ENCODE data around the gene FGD5.
"Not testable (repeated sequence)": the region's sequence is repeated elsewhere in the genome, so short reads cannot be mapped to it uniquely, and the experiment has no call there.

Gene FGD5

GRCh38 chr3:14806641-14807263 is 12.0 kb upstream of the FGD5 start:
- DNase-seq: no peak

DNA sequence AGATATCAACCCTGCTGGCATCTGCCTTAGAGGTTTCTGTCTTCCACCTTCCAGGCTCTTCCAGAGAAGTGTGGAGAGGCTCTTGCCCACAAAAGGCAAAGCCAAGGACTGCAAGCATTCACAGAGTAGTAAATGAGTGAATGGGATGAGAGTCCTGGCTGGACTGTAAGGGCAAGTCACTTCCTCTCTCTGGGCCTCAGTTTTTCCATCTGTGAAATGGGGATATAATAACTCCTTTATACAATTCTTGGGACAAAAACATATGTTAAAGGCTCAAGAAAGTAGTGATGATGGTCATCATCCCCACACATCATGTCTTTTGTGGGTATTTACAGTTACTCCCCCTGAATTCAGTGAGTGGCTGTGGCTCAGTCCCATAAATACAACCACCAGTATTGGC is 10.7 kb upstream of the FGD5 start:
- DNase-seq: no peak

- no peak for DNase-seq
These were observed 10.1 kb upstream of the FGD5 start for GRCh38 chr3:14808502-14809266.

- DNase-seq: not testable (repeated sequence)
These were observed 9.2 kb upstream of the FGD5 start for GRCh38 chr3:14809611-14810010.

DNA sequence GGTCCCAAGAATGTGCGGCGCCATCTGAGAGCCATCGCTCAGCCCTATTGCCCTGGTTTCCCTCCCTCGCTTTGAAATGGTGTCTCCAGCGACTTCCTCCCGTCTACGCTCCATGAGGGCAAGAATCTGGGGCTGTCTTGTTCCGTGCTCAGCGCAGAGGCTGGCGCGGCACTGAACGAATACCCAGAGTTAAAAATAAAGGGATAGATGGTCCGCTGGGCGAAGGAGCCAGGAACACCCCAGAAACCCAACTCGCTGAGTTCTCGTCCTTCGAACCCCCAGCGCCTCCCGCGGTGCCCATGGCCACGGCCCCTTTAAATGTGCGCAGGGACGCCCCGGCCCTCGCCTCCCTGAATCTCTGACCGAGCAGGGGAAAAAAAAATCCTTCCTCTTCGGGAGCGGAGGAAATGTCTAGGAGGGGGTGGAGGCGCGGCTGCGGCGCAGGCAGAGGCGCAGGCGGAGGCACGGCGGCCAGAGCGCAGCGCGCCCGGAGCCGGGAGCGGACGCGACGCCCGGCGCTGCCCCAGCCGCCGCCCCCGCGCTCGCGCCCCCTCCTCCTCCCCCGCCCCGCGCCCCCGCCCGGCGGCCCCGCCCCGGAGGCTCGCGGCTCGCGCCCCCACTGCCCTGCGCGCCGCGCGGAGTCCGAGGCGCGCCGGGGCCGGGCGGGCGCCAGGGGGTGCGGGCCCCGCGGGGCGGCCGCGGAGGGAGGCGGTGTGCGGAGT is 8.5 kb upstream of the FGD5 start:
- DNase-seq: no peak

DNA sequence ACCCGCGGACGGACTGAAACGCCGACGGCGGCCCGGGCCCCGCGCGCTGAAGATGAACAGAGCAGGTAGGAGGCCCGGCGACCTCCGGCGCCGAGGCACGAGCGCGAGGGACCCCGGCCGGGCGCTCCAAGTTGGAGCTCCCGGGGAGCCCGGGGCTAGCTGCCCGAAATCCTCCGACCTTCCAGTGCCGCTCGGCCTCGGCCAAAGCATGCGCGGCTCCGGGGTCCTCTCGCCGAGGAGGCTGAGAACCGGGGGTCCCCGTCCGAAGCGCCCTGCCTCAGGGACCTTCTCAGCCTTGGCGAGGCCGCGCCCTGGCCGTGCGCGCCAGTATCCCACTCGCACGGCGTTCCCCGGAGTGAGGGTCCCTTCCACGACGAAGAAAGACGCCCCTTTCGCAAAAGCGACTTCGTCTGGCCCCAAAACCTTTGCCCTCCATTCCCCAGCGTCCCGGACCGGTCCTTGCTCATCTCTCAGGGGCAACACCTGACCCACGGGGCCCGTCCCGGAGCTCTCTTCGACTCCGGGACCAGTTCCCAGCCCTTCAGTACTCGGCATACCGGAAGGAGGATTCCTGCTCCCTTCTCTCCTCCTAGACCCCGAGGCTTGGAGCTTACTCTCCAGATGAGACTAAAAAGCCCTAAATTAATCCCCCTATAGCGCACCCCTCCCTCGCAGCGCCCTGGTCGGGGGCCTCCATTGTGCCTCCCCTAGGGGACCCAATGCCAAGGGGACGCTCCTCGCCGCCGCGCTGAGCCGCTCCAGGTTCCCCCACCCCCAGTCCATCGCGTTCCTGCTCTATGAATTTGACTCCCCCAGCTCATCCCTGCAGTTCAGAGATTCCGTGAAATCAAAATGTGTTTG is 7.7 kb upstream of the FGD5 start:
- no peak for DNase-seq

DNA sequence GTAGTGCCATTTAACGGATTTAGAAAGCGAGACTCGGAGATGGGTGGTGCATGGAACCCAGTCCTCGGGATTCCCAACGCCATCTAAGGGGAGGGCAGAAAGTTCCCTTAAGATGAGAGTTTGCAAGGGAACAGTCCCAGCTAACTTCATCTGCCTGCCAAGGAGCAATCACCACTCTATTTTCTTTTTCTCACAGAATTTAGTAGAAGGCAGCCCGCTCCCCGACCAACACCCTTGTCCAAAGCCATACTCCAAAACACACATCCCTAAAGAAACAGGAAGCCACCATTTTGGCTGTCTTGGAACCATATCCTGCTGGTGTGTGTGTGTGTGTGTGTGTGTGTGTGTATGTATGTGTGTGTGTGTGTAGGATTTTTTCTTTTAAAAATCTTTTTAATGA is 7.1 kb upstream of the FGD5 start:
- DNase-seq: no peak

- DNase-seq: no peak
These were observed 6.5 kb upstream of the FGD5 start for GRCh38 chr3:14812196-14812790.

DNA sequence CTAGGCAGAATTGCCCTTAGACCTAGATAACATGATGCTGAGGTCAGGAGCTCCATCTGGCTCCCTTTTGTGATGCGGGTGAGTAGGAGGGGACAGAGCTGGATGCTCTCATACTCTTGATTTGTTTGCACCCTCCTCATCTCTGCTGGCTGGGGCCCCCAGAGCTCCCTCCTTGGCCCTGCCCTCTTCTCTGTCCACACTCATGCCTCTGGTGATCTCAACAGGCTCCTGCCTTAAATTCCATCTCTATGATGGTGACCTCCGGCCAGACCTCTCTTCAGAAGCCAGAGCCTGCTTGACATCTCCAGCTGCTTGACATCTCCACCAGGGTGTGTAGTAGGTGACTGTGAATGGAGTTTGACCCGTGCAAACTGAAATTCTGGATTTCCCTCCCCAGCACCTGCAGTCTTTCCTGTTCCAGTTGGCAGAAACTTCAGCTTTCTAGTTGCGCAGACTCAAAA is 4.3 kb upstream of the FGD5 start:
- DNase-seq: no peak

- no peak for DNase-seq
These were observed 2.4 kb upstream of the FGD5 start for GRCh38 chr3:14816359-14816758.

GRCh38 chr3:14819671-14820070 is 909 bp downstream of the FGD5 start:
- no peak for DNase-seq

- DNase-seq: no peak
These were observed 1.4 kb downstream of the FGD5 start for GRCh38 chr3:14820156-14820555.

GRCh38 chr3:14821151-14821550 is 2.4 kb downstream of the FGD5 start:
- DNase-seq: no peak

DNA sequence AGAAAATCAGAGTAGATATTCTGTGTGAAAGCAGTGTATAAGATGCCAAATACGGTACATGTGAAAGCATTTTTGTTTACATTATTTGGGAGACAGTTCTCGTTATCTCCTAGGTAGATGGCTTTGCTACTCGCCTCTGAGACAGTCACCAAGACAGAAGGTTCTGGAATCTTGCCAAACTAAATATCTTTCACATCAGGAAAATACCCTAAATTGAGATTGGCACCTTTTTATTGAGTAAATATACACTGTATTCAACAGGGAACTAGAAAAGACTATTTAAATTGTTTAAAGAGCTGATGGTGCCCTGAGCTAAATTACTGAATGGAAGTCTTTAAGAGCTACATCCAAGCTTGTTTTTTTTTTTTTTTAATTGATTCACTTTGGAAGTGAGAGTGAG is 3.4 kb downstream of the FGD5 start:
- no peak for DNase-seq

DNA sequence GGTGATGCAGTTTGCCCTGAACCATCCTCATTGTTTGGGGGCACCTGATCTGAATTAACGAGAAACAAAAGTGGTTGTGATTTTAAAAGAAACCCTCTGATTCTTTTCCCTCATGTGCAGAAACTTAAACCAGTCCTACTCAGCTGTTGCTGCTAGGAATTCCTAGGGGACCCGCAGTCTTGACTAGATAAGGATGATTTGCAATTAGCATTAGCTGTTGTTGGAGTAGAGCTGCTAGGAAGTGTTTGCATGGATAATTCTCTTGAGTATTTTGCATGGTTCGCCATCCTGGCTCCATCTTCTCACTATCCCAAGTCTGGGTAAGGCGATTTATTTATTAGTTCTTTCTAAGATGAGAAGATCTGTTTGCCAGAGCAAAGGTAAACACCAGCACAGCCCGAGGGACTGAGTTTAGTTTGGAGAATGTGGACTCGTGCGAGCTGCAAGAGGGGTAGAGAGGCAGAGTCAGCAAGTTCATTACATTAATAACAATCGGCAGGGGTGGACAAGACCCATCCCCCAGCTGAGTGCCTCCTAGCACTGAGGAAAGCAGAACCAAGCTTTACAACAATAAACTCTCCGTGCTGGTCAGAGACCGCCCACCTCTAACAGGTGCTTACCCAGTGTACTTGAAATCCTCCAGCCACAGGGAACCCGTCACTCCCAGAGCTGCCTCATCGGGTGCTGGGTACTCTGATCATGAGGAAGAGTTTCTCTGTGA is 4.1 kb downstream of the FGD5 start:
- DNase-seq: no peak

DNA sequence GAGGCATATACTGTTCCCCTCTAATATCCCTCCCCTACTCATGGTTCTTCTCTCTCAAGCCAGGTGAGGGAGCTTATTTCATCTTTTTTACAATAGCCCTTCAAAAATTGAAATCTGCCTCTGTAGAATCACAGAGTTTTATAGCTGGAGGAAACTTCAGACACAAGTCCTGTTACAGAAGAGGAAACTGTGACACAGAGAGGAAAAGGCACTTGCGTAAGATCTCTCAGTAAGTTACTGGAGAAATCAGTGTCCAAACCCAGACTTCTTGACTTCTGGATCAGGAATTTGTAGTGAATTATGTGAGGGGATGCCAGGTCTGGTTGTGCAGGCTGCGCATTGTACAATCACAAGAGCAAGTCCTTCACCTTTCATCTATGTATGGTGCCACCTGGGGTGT is 4.6 kb downstream of the FGD5 start:
- no peak for DNase-seq

- DNase-seq: no peak
These were observed 5.3 kb downstream of the FGD5 start for GRCh38 chr3:14823910-14824629.

GRCh38 chr3:14824646-14825045 is 5.9 kb downstream of the FGD5 start:
- DNase-seq: no peak

- no peak for DNase-seq
These were observed 7.3 kb downstream of the FGD5 start for GRCh38 chr3:14826069-14826468.

DNA sequence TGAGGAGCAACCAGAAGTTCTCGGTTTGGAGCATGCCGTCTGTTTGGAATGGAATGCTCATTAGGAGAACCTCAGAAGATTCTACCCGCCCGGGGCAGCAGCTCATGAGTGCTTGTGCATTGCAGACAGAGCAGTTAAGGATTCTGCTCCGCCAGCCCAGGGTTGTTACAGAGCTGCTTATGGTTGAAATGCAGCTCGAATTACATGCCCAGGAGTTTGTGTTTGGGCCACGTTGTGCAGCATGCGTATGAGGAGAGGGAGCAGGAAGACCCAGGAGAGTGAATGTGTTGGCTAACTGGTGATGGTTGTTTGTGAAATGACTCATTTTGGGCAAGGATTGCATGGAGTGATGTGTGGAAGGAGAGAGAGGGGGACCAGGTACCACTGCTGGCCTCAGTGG is 9.0 kb downstream of the FGD5 start:
- no peak for DNase-seq

DNA sequence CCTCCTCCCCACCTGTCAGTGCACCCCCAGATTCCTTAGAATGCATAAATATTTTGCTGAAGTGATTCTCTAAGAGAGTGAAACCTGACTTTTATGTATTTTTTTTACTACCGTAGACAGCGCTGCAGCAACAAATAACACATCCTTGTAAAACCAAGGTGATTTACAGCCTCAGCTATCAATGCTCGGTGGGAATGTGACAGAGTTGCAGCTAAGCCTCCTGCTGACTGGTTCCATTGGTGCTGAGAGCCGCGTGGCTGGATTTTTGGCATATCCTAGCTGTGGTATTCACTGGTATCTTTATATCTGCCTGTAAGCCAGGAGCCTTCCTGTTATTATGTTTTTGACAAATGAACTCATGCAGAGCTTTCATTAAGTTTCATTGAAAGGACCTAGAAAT is 11.0 kb downstream of the FGD5 start:
- DNase-seq: no peak
